IPS-18c (cell line): Measurements from ENCODE around the gene ACBD4.

Experiments
- H3K4me3 ChIP-seq: 2 replicates; pipeline ENCODE4 v1.7.0; 2013; ENCODE audit warnings: low read depth, mild to moderate bottlenecking, low read length, moderate library complexity; ENCODE audit not compliant: insufficient read depth
- H3K9me3 ChIP-seq: one replicate; pipeline ENCODE4 v1.6.1; 2013; ENCODE audit warnings: mild to moderate bottlenecking, low read length, moderate library complexity; ENCODE audit not compliant: control insufficient read depth, insufficient read depth

ACBD4 gene

GRCh38 chr17:45101883-45102811 is 33.3 kb upstream of the ACBD4 start:
- Histone ChIP-seq H3K4me3 (no peak overlapping the region), H3K9me3 (no peaks in the 10 kb centered on the region)

GRCh38 chr17:45102856-45103255 is 32.6 kb upstream of the ACBD4 start:
- H3K9me3 ChIP-seq = no peaks in the 10 kb centered on the region
- H3K4me3 ChIP-seq = no peak overlapping the region

GRCh38 chr17:45103269-45103795 is 32.2 kb upstream of the ACBD4 start:
- Histone ChIP-seq H3K4me3 (no peak overlapping the region), H3K9me3 (no peaks in the 10 kb centered on the region)

GRCh38 chr17:45104029-45104428 is 31.5 kb upstream of the ACBD4 start:
- H3K4me3 ChIP-seq = no peak overlapping the region
- H3K9me3 ChIP-seq = no peaks in the 10 kb centered on the region

- no peak overlapping the region for H3K4me3 ChIP-seq
- no peaks in the 10 kb centered on the region for H3K9me3 ChIP-seq
Observed at GRCh38 chr17:45104497-45104896, 31.0 kb upstream of the ACBD4 start.

- H3K4me3 ChIP-seq = no peak overlapping the region
Observed at GRCh38 chr17:45104907-45105624, 30.4 kb upstream of the ACBD4 start.

GRCh38 chr17:45106096-45106495 is 29.4 kb upstream of the ACBD4 start:
- H3K9me3 ChIP-seq = no peaks in the 10 kb centered on the region
- H3K4me3 ChIP-seq = no peak overlapping the region

More at GRCh38 chr17:45104907-45105624, 30.4 kb upstream of the ACBD4 start:
- H3K9me3 ChIP-seq = no peaks in the 10 kb centered on the region

- Histone ChIP-seq H3K9me3 (no peaks in the 10 kb centered on the region), H3K4me3 (no peak overlapping the region)
Observed at GRCh38 chr17:45106582-45106981, 28.9 kb upstream of the ACBD4 start.

- no peak overlapping the region for H3K4me3 ChIP-seq
- peaks cover 2% of the 10 kb centered on the region for H3K9me3 ChIP-seq
Observed at GRCh38 chr17:45107293-45108010, 28.0 kb upstream of the ACBD4 start.

- H3K4me3 ChIP-seq = no peak overlapping the region
Observed at GRCh38 chr17:45108051-45108450, 27.4 kb upstream of the ACBD4 start.

GRCh38 chr17:45108595-45109521 is 26.6 kb upstream of the ACBD4 start:
- Histone ChIP-seq H3K4me3 (no peak overlapping the region), H3K9me3 (peaks cover 2% of the 10 kb centered on the region)

More at GRCh38 chr17:45108051-45108450, 27.4 kb upstream of the ACBD4 start:
- peaks cover 2% of the 10 kb centered on the region for H3K9me3 ChIP-seq

GRCh38 chr17:45110676-45111611 is 24.5 kb upstream of the ACBD4 start:
- Histone ChIP-seq H3K4me3 (no peak overlapping the region), H3K9me3 (peaks cover 2% of the 10 kb centered on the region)

GRCh38 chr17:45111850-45112249 is 23.6 kb upstream of the ACBD4 start:
- no peak overlapping the region for H3K4me3 ChIP-seq
- peaks cover 2% of the 10 kb centered on the region for H3K9me3 ChIP-seq

GRCh38 chr17:45112559-45113423 is 22.7 kb upstream of the ACBD4 start:
- no peak overlapping the region for H3K4me3 ChIP-seq
- H3K9me3 ChIP-seq = peaks cover 2% of the 10 kb centered on the region

GRCh38 chr17:45113424-45113754 is 22.1 kb upstream of the ACBD4 start:
- H3K4me3 ChIP-seq = no peak overlapping the region
- H3K9me3 ChIP-seq = peaks cover 2% of the 10 kb centered on the region
